A549 treated with dexamethasone at 1 μM for 4 hours (cell line): ENCODE data around the gene RHO. TPM values are rescaled to one million over a fixed set of nuclear protein-coding genes. Genes with fewer than 3 reads are reported as not detected.

Experiments used
- total RNA-seq: library from RNA; stranded (reverse); fragments of 200-300 nt; extraction: Qiagen RNA extraction; gene quantifications from 5 replicates; pipeline ENCODE4 v1.2.3, GENCODE V29; 2022

Gene RHO
- total RNA-seq = not detected in 5 replicates

GRCh38 chr3:129528589-129529100 is at the start of gene RHO:
Gene RHO (plus strand): TSS chr3:129528639. CDS start chr3:129528734, 95 bp downstream.

DNA sequence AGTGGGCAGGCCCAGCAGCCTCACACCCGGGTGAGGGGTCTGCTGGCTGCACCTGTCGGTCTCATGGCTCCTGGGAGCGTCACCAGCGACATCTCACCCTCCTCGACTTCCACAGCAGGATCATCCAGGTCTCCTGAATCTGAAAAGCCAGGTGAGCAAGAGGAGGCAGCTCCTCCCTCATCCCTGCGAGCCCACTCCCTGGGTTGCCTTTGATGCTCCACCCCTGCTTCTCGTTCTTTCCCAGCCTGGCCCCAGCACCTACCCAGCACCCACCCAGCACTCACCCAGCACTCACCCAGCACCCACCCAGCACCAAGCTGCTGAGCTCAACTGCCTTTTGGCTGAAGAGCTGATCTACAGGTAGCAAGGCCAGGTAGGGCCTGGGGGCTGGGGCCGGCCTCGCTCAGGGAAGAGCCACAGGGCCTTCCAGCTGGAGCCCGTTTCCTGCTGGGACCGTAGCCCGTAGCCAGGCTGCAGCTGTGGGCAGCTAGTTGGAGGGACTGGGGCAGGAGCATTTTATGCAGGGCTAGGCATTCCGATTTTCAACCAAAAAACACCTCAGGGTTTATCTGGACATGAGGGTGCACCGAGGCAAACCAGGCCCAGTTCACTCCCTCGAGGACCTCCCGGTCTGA is 14.8 kb downstream of the RHO start, which contains the start of gene H1-8:
TSS of gene H1-8 (plus strand) at position 20 of the 635 bp plus-strand sequence. CDS start at position 64, 44 bp downstream.

Other genes with a start within 250 kb of the RHO start
- gene HMCES, start 249.8 kb upstream of the RHO start, total RNA-seq = 32.3 to 41.9 TPM (median 36.8 TPM) in 5 replicates
- 0.67 to 1.3 TPM (median 1.1 TPM) in 5 replicates for gene EFCAB12, start 100.0 kb upstream of the RHO start, total RNA-seq
- 17.3 to 23.3 TPM (median 19.2 TPM) in 5 replicates for gene MBD4, start 88.7 kb upstream of the RHO start, total RNA-seq
- gene IFT122, start 88.4 kb upstream of the RHO start, total RNA-seq = 8.6 to 13.5 TPM (median 12.0 TPM) in 5 replicates
- gene H1-8, start 14.5 kb downstream of the RHO start, total RNA-seq = not detected in 5 replicates
- gene PLXND1, start 78.0 kb downstream of the RHO start, total RNA-seq = 81.9 to 121 TPM (median 103 TPM) in 5 replicates